HG02970 (cell line): ENCODE results near the gene OR7G1.

ENCODE experiments used
- ATAC-seq: cut with Tn5 transposase; IDR thresholded peaks from one replicate; pipeline ENCODE4 v1.9.1; 2021; ENCODE audit warnings: mild to moderate bottlenecking, moderate library complexity, moderate number of reproducible peaks; ENCODE audit not compliant: unreplicated experiment, low FRiP score

The OR7G1 gene, protein sequence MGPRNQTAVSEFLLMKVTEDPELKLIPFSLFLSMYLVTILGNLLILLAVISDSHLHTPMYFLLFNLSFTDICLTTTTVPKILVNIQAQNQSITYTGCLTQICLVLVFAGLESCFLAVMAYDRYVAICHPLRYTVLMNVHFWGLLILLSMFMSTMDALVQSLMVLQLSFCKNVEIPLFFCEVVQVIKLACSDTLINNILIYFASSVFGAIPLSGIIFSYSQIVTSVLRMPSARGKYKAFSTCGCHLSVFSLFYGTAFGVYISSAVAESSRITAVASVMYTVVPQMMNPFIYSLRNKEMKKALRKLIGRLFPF

DNA sequence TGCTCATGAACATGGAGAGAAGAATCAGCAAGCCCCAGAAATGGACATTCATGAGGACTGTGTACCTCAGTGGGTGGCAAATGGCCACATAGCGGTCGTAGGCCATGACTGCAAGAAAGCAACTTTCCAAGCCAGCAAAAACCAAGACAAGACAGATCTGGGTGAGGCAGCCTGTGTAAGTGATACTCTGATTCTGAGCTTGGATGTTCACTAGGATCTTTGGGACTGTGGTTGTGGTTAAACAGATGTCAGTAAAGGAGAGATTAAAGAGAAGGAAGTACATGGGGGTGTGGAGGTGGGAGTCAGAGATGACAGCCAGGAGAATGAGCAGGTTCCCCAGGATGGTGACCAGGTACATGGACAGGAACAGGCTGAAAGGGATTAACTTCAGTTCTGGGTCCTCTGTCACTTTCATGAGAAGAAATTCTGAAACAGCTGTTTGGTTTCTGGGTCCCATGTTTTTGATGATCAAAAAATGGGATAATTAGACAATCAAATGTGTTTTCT lies at the start of gene OR7G1:
TSS of gene OR7G1 (minus strand) at position 457 of the 507 bp plus-strand sequence. CDS start at position 457, 0 bp downstream.
- ATAC-seq = no peak

DNA sequence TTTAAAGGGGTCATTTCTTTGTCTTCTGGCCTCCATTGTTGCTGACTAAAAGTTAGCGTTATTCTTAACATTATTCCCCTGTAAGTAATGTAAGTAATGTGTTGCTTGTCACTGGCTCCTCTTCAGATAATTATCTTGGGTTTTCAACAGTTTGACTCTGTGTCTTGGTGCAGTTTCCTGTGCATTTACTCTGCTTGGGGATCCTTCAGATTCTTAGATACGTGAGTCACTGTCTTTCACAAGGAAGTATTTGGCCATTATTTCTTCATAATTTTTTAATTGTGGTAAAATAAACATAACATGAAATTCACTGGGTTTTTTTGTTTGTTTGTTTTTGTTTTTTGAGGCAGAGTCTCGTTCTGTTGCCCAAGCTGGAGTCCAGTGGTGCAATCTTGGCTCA lies 49.7 kb upstream of the OR7G1 start:
- no peak for ATAC-seq

DNA sequence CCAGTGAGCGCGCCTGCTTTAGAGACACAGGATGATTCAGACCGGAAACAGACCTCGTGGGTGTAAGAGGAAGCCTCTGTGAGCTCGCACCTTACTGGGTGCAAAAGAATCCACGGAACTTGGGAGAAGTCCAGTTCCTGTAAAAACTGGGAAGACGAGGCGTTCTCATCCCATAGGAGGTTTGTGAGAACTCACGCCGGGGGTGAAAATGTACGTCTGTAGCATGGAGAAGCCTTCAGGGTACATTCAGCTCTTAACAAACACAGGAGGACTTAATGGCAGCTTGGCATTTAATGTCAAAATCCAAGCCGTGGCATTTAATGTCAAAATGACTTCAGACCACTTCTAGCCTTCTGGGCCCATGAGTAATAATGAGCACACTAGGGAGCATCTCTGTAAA lies 45.9 kb upstream of the OR7G1 start:
- no peak for ATAC-seq

DNA sequence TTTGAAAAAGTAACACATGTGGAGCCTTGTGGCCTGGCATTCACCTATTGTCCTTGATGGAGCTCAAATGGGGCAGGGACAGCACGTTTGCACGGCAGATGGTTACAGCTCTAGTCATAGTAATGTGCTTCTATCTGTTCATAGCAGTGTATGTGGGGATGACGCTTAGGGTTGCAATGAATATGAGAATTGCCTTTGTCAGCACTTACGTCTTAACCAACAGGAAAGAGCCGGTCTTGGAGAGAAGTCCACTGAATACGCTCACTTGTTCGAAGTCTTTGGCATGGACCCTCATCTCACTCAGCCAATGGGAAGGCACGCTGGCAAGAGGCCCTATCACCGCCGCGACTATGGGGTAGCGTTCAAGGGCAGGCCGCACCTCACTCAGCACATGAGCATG lies 44.3 kb upstream of the OR7G1 start:
- ATAC-seq = no peak

DNA sequence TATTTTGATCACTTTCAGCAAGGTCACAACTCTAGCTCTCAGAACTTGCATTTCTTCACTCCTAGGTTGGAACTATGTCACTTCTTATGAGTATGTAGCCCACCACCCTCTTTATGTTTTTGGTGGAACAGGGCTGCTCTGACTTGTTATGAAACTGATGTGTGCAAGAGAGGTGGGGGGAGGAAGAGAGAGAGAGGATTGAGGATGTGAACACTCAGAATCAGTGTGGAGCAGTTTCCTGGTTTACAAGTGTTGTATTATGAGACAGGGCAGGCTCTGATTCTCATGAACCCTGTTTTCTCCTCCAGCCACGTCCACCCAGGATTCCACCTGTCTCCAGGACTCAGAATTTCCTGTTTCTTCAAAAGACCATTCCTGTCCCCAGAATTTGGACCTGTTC lies 40.7 kb upstream of the OR7G1 start:
- no peak for ATAC-seq

DNA sequence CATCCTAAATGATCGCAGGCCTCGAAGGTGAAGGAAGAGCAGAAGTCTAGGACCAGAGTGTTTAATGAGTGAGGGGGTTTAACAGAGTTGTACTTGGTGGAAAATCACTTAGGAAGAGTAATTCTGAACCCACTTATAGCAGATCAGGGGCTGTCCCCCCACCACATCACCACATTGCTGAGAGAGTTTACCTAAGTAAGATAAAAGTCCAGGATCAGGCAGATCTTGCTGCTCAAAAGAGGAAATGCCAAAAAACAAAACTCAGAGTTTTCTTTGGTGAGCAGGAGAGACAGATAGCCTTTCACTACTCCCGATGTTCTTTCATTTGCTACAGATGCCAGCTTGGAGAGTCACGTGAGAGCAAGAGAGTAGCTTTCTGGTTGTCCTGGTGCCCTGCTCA lies 40.0 kb upstream of the OR7G1 start:
- no peak for ATAC-seq

DNA sequence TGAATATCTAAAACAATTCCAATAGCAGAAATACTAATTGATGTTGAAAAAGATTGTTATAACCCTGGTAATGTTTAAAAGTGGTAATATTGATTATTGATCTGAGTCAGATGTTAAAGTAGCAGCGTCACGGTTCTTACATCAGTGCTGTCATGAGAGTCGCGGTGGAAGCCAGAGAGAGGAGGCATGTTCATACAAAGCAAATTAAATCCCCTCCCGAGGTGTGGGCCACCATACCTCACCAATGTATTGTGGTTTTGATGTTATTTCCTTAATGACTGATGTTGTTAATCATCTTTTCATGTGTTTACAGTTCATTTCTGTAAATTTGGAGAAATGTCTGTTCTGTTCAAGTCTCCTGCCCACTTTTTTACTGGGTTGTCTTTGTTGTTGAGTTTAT lies 35.8 kb upstream of the OR7G1 start:
- ATAC-seq = no peak

DNA sequence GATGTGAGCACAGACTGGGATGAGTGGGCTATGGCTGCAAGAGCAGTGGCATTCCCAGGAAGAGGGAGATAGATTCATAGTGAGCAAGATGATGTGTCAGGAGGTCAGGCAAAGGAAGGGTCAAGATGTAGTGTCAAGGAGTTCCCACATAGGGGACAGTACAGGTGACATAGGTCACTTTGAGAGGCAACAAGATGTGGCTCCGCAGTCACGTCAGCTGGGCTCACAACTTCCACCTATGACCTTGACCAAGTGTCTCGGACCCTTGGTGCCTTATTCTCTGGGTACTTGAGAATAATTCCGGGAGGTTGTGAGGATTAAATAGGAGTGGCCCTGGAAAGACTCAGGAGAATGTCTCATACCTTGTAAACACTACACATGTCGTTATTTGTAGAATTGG lies 35.1 kb upstream of the OR7G1 start:
- ATAC-seq = no peak

DNA sequence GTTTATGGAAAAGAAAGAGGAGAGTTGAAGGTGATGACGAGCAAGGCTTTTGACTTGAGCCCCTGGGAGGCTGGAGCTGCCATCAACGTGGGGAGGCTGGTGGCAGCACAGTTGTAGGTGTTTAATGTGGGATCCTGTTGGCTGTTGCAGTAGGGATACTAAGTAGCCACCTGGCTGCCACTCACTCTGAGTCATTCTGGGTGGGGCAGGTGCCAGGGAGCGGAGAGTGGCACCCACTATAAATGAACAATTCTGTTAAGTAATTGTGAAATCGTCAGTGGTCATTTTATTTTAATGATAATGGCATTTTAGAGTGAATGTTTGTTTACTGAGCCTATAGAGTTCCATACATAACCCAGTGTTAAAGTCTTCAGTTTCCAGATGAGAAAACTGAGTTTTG lies 34.4 kb upstream of the OR7G1 start:
- ATAC-seq = no peak

DNA sequence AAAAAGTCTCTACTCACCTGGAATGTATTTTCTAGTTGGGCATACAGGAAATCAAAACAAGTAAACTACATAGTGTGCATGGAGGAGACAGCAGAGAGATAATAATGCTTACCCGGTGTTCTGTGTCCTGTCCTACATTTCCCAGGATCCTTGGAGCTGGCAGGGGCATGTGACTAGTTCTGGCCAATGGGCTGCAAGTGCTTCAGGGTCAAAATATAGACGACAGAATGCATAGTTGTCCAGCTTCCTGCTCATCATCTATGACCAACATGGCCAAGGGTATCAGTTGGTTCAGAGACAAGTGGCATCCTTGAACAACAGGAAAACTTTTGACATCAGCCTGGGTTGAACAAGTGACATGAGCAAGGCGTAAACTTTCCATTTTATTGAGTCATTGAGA lies 33.1 kb upstream of the OR7G1 start:
- no peak for ATAC-seq

DNA sequence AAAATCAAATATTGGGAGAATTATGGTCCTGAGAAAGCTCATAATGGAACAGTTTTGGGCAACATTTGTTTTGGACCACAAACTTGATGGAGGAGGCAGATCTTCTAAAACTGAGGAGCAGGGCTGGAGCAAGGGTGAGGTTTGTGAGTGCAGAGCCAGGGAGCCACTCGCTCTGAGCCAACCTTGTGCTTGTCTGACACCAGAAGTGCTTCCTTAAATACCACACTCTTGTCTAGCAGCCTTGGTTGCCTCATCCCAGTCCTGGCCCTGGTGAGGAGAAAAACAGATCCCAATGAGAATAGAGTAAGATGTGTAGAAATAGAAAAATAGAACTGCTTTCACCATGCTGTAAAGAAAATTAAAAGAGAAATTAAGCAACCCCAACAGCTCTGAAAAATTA lies 31.3 kb upstream of the OR7G1 start:
- no peak for ATAC-seq

DNA sequence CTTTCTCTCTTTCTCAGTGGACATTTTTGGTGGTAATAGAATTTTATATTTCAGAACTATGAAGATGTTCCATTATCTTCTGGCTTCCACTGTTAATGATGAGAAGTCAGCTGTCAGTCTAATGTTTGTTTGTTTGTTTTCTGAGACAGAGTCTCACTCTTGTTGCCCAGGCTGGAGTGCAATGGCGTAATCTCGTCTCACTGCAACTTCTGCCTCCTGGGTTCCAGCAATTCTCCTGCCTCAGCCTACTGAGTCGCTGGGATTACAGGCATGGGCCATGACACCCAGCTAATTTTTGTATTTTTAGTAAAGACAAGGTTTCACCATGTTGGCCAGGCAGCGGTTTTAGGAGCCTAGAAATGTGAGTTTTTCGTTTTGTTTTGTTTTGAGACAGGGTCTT lies 29.4 kb upstream of the OR7G1 start:
- no peak for ATAC-seq

DNA sequence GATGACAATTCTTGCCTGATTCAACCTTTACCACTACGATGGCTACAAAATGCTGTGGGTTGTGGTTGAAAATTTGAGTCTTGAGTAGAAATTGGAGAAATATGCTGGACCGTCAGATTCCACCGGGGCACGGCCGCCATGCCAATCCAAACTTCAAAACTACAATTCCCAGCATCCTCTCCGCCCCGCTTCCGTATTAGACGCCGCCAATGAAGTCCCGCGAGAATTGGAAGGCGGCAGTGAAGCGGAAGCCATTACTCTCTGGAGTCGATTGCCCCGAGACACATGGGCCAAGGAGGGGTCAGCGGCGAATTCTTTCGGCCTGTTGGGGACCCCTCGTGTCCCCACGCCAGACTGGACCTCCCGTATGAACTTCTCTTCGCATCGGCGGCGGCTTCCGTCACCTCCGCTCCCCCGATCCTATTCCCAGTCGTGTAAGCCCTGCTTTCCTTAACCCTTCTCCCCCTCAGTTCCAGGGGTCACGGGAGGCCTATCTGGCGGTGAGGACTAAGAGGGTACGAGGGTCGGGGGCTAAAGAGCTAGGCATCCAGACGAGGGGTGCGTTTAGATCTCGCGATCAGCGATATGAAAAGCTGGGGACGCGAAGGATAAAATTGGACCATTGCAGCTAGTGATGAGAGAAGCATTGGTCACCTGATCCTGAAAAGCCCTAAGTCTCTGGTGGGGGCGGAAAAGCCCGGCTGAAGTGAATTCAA lies 24.8 kb upstream of the OR7G1 start, which contains the start of gene ZNF317:
TSS of gene ZNF317 (plus strand) at position 239 of the 716 bp plus-strand sequence. CDS start 15,620 bp downstream, outside the sequence.
- peak; percentile 91 for ATAC-seq

DNA sequence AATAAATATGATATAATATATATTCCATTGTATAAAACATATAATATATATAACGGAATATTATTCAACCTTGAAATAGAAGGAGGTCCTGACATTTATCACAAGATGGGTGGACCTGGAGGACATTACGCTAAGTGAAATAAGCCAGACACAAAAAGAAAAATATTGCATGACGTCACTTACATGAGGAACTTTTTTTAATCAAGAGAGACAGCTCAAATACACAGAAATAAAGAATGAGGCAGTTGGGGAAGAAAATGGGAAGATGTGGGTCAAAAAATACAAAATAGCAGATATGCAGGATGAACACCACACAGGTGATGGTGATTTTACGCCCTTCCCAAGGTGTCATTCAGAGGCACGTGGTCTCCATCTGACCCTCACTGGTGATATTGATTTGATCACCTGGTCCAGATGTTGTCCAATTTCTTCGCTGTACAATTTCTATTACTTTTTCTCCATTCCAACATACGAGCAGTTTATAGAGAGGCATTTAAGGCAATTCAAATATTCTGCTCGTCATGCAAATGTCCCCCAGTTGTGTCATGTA lies 24.1 kb upstream of the OR7G1 start:
- ATAC-seq = peak; percentile 5

DNA sequence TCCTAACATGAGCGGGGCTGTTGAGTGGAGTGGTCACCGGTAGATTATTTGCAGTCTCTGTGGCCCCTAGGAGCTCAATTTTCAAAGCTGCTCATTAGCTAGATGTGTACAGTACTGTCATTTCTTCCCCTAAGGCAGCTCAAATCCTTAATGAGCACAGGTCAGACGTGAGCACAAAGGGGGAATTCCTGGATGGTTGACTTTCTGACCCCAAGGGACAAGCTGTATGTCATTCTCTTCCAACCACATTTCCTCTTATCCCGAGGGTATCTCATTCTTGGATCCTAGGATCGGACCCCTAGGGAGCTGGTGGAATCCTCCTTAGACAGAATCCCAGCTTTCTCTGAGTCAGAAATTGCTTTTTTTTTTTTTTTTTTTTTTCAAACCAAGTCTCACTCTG lies 16.9 kb upstream of the OR7G1 start:
- ATAC-seq = no peak

DNA sequence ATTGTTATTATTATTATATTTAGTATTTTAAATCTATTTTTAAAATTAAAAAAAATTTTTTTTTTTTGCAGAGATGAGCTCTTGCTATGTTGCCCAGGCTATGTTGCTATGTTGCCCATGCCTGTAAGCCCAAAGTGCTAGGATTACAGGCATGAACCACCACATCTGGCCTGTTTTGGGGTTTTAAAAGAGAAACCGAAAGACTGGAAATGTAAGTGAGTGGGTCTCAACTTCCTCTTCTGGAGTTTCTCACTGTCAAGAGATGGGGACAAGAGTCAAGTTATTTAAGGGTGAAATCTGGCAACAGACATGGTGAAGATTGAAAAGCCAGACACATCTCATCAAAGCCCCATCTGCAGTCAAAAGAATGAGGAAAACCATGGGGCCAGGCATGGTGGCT lies 15.4 kb upstream of the OR7G1 start:
- ATAC-seq = no peak

DNA sequence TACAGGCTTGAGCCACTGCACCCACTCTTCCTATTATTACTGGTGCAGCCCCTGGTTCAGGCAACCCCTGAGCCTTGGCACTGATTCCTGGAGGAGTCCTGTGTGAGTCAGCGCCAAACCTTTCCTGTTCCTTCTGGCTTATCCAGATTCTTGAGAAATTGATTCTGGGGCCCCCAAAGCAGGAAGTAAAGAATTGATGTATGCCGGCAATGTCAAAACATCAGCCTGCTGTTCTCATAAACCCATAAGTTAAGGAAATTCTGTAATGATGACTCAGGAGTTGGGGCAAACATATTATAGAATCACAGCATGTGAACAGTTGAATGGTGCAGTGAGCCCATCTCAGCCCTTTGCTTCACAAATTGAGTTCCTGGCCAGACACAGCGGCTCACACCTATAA lies 12.6 kb upstream of the OR7G1 start:
- no peak for ATAC-seq

DNA sequence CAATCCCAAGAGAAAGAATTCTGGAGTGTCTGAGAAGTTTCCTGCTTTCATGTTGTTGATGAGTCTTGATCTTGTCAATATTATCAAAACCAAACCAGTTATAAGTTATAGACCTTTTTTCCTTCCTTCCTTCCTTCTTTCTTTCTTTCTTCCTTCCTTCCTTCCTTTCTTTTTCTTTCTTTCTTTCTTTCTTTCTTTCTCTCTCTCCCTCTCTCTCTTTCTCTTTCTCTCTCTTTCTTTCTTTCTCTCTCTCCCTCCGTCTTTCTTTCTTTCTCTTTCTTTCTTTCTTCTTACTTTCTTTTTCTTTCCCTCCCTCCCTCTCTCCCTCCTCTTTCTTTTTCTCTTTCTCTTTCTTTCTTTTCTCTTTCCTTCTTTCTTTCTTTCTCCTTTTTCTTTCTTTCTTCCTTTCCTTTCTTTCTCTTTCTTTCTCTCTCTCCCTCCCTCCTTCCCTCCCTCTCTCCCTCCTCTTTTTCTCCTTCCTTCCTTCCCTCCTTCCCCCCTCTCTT lies 11.4 kb upstream of the OR7G1 start, which contains the start of gene OR7G3:
TSS of gene OR7G3 (minus strand) at position 51 of the 506 bp plus-strand sequence. CDS start at position 51, 0 bp downstream.
- ATAC-seq = no peak

DNA sequence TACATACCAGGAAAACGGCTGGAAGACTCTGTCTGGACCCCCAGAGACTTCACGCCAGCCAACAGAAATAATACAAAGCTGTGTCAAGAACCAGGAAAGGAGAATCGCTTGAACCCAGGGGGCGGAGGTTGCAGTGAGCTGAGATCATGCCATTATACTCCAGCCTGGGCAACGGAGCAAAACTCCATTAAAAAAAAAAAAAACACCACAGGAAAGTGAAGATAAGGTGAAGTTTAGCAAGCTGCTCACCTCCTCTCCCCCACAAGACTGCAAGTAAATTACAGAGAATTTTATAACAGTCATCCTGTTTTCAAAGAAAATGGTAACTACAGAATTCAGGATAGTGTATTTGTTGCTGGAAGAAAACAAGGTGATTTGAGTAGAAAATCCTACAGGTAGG lies 984 bp upstream of the OR7G1 start:
- no peak for ATAC-seq

DNA sequence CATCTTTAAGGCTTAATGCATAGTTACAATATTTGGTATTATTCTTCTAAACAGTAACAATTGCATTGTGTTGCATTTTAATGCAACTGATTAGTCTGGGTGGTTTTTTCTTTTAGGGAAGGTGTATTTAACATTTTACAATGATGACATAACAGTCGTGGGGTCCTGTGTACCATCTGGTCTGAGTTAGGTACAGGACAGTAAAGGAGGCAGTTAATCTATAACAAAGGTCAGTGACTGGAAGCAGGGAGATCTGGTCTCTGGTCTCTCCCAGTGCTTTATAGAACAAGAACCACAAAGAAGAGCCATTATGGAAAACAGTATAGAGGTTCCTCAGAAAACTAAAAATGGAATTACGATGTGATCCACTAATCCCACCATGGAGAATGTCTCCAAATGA lies 5.6 kb downstream of the OR7G1 start:
- ATAC-seq = no peak

DNA sequence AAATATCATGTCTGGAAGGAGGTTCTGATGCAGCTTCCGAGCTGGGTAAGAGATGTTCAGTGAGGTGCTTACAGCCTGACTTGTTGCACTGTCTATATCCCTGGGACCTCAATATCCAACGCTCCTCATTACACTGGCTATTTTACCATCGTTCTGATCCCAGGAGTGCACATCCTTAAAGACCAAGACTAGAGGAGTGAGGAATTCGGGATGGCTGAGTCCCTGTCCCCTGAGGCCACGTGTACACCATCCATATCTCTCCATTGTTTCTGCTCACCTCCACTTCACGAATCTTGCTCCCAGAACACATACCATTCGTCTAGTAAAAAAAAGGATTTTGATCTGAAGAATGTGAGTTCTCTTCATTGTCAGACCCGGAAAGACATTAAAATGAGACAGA lies 8.2 kb downstream of the OR7G1 start, which contains the start of gene OR7G2:
TSS of gene OR7G2 (minus strand) at position 101 of the 400 bp plus-strand sequence. CDS start 4,232 bp downstream, outside the sequence.
- ATAC-seq = no peak
